22Rv1 (cell line): Measurements from ENCODE around the gene GRM7.

ENCODE experiments used
- ZFX ChIP-seq: fragments of 450-650 bp; IDR thresholded peaks from 2 replicates; pipeline ENCODE4 v1.6.1; 2017; ENCODE audit warnings: antibody characterized with exemption, borderline replicate concordance
- TF ChIP-seq, protein P1 (sequence below): fragments of 450-650 bp; IDR thresholded peaks from 2 replicates; pipeline ENCODE4 v1.5.1; 2017; ENCODE audit warnings: mild to moderate bottlenecking

GRCh38 chr3:6857510-6857909, 3.4 kb upstream of the GRM7 start:
- TF ChIP-seq, protein P1, sequence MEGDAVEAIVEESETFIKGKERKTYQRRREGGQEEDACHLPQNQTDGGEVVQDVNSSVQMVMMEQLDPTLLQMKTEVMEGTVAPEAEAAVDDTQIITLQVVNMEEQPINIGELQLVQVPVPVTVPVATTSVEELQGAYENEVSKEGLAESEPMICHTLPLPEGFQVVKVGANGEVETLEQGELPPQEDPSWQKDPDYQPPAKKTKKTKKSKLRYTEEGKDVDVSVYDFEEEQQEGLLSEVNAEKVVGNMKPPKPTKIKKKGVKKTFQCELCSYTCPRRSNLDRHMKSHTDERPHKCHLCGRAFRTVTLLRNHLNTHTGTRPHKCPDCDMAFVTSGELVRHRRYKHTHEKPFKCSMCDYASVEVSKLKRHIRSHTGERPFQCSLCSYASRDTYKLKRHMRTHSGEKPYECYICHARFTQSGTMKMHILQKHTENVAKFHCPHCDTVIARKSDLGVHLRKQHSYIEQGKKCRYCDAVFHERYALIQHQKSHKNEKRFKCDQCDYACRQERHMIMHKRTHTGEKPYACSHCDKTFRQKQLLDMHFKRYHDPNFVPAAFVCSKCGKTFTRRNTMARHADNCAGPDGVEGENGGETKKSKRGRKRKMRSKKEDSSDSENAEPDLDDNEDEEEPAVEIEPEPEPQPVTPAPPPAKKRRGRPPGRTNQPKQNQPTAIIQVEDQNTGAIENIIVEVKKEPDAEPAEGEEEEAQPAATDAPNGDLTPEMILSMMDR = no peak
- no peak for TF ChIP-seq ZFX
